ENCODE results near the gene HSD11B2.
"Not testable (repeated sequence)": the region's sequence is repeated elsewhere in the genome, so short reads cannot be mapped to it uniquely, and the experiment has no call there.

Gene HSD11B2

GRCh38 chr16:67415421-67415820 is 15.5 kb upstream of the HSD11B2 start:
- not testable (repeated sequence) for DNase-seq

DNA sequence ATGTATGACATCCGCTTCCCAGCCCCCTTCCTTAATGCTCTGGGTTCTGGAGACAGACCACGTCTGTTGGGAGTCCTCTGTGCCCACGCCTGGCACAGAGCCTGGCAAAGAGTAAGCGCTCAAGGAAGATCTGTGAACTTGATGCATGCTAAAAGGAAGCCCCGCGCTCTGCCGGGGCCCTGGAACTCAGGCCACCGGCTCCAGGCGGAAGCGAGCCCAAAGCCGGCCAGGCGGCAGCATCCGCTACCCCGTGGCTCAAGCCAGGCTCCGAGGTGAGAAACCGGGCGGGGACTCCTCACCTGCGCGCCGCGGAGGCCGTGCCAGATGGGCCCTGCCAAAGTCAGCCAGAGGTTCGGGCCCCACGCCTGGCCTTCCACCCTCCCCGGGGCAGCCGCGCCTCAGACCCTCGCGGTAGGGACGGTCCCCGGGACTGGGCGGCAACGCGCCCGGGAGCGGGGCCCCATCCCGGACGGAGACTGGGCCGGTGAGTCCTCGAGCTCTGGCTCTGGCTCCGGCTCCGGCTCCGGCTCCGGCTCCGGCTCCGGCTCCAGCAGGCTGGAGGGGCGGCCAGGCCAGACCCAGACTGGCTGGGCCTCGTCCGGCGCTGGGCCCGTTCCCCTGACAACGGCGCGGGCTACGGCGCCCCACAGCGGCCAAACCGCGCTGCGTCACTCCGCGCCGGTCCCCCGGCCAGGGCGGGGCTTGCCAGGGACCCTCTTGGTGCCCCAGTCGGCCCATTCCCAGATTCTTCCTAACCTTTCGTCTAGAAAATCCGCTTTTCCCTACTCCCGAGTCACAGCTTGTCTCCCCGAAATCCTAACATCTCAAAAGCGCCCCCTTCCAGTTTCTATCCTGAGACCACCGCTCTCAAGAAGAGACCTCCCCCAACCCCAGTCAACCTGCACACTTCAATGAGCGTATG is 14.8 kb upstream of the HSD11B2 start, which contains the start of gene ZDHHC1:
Gene ZDHHC1 (minus strand): TSS at position 606 of the 922 bp plus-strand sequence. CDS start 8,702 bp downstream, outside the sequence.
- DNase-seq: peak; percentile 59 to 71

GRCh38 chr16:67417333-67418061 is 13.4 kb upstream of the HSD11B2 start:
- no peak for DNase-seq

DNA sequence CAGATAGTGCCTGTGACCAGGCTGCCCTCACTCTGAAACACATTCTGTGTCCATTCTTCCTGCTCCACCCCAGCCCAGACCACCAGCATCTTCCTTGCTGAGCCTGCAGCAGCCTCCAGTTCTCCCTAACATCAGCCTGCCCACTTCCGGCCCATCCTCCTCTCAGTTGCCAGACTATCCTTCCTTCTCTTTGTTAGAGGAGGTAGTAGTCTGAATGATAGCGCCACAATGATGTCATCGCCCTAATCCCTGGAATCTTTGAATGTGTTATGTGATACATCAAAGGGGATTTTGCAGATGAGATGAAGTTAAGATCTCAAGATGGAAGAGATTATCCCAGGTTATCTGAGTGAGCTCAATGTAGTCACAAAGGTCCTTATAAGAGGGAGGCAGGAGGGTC is 11.4 kb upstream of the HSD11B2 start:
- no peak for DNase-seq

DNA sequence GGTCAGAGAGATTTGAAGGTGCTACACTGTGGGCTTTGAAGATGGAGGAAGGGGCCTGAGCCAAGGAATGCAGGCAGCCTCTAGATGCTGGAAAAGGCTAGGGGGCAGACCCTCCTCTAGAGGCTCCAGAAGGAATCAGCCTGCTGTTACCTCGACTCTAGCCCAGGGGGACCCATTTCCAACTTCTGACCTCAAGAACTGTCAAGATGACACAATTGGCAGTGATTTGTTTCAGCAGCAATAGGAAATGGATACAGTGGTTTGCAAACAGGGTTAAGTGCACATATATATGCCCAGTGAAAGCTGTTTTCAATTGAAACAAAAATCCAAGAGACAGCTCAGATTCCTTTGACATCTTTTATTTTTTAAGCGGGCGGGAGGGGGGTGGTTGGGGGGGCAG is 11.0 kb upstream of the HSD11B2 start:
- no peak for DNase-seq

- DNase-seq: no peak
Measured at GRCh38 chr16:67421030-67421429, 9.9 kb upstream of the HSD11B2 start.

DNA sequence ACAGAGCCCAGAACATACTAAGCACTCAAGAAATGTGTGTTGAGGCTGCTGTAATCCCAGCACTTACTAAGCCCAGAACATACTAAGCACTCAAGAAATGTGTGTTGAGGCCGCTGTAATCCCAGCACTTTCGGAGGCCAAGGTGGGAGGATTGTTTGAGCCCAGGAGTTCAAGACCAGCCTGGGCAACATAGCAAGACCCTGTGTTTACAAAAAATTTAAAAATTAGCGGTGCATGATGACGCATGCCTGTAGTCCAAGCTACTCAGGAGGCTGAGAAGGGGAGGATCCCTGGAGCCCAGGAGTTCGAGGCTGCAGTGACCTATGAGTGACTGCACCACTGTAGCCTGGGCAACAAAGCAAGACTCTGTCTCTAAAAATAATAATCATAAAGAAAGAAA is 7.9 kb upstream of the HSD11B2 start:
- no peak for DNase-seq

GRCh38 chr16:67423611-67424260 is 7.2 kb upstream of the HSD11B2 start:
- DNase-seq: no peak

DNA sequence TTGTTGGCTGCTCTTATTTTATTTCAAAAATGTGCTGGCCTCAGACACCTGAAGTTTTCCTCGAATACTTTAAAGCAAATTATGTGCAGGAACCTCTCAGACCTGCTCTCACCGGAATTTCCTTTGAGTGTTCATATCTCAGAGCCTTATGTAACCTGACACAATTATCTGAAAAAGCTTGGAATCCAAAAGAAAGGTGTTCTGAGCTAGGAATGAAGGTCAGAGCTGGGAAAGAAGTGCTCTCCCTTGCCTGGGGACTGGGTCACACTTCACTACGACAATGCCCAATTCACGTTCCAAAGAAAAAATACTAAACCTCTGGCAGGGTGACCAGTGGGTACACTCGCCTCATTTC is 6.7 kb upstream of the HSD11B2 start:
- DNase-seq: no peak

- no peak for DNase-seq
Measured at GRCh38 chr16:67425061-67425460, 5.9 kb upstream of the HSD11B2 start.

DNA sequence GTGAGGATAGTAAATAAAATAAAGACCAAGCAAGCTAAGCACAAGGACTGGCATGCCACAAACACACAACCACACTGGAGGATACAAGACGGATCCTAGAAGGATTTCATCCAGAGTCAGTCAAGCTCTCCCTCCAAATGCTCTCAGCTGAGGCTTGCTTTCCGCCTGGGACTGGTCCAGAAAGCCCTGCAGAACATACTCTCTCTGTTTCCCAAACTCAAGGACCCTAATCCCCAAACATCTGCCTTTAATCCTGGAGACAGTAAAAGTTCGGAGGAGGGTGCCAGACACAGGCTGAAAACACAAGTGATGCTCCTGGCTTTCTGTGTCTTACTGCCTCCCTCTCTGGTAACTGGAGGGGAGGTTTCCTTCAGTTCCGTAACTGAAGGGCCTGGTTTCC is 5.3 kb upstream of the HSD11B2 start:
- no peak for DNase-seq

GRCh38 chr16:67426022-67426421 is 4.9 kb upstream of the HSD11B2 start:
- no peak for DNase-seq

GRCh38 chr16:67426950-67427349 is 4.0 kb upstream of the HSD11B2 start:
- DNase-seq: no peak

- DNase-seq: peak; percentile 66 to 72
Measured at GRCh38 chr16:67428146-67428731, 2.7 kb upstream of the HSD11B2 start.

- no peak for DNase-seq
Measured at GRCh38 chr16:67429053-67429798, 1.7 kb upstream of the HSD11B2 start.

- DNase-seq: no peak
Measured at GRCh38 chr16:67429799-67430503, 970 bp upstream of the HSD11B2 start.

GRCh38 chr16:67430504-67430976 is 381 bp upstream of the HSD11B2 start:
- DNase-seq: peak; percentile 37 to 52

GRCh38 chr16:67431775-67432505 is 1.0 kb downstream of the HSD11B2 start:
- DNase-seq: no peak

- no peak for DNase-seq
Measured at GRCh38 chr16:67432506-67432890, 1.6 kb downstream of the HSD11B2 start.

DNA sequence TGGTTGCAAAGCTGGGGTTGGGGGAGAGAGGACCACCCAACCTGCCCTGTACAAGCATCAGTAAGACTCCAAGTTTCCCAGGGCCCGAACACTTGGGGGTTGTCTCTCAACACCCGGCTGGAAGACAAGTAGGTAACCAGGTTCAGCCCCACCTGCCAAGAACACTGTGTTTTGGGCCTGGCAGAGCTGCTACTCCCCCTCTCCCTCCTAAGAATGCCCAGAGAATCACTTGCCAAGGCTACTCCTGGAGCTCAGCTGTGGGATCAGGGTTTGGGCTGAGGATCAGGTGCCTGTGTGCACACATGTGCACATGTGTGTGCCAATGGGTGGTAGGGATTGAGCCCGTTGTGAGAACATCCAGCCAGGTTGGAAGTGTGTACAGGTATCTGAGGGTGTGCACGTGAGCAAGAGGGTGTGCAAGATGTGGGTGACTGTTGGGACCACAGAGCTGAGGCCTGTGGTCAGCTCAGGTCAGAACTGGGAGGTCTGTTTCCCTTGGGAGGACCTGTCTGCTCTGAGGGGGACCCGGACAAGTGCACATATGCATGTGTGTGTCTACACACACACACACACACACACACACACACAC is 2.3 kb downstream of the HSD11B2 start:
- DNase-seq: no peak

Data from stimulated activated CD4-positive, alpha-beta T cell treated with anti-CD3 and anti-CD28 coated beads, Interleukin-2, amount 100 ng/mL, for 24 hours (primary cell).